GM21526 (cell line): ENCODE measurements around the gene CRB3.

Experiments used
- ATAC-seq: cut with Tn5 transposase; IDR thresholded peaks from one replicate; pipeline ENCODE4 v1.9.1; 2021; ENCODE audit warnings: moderate library complexity; ENCODE audit not compliant: unreplicated experiment, low FRiP score

Gene CRB3

DNA sequence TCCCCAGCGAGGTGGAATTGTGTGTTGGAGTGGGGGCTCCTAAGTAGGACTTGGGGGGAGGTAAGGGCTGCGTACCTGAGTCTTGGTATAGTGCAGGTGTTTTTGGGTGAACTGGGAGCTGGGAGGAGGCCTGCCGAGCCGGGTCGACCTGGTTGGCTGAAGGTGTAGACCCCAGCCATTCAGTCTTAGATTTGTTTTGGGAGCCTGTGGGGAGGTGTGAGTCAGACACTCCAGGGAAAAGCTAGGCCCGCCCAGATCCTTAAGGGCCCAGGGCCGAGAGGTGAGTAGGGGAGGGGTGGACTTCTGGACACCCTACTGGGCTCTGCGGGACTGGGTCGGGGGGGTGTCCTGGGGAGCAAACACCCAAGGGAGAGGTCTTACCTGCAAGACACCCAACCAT is 935 bp downstream of the CRB3 start:
- no peak for ATAC-seq

- no peak for ATAC-seq
Measured at GRCh38 chr19:6465663-6466062, 1.6 kb downstream of the CRB3 start.

DNA sequence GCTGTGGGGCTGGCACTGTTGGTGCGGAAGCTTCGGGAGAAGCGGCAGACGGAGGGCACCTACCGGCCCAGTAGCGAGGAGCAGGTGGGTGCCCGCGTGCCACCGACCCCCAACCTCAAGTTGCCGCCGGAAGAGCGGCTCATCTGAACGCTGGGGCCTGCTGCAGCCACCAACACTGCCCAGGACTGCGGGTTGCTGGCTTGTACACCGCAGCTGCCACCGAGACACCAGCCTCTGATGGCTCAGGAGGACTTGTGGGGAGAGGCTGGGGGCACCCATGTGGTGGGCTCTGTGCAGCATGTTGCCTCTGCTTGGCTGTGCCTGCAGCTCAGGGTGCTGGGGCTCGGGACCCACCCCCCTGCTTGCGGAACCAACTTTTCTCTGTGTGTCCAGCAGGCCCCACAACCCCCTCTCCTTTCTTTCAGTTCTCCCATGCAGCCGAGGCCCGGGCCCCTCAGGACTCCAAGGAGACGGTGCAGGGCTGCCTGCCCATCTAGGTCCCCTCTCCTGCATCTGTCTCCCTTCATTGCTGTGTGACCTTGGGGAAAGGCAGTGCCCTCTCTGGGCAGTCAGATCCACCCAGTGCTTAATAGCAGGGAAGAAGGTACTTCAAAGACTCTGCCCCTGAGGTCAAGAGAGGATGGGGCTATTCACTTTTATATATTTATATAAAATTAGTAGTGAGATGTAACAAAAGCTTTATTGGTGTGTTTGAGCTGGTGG is 2.6 kb downstream of the CRB3 start:
- ATAC-seq, result no peak

GRCh38 chr19:6467384-6467783 is 3.3 kb downstream of the CRB3 start:
- no peak for ATAC-seq

DNA sequence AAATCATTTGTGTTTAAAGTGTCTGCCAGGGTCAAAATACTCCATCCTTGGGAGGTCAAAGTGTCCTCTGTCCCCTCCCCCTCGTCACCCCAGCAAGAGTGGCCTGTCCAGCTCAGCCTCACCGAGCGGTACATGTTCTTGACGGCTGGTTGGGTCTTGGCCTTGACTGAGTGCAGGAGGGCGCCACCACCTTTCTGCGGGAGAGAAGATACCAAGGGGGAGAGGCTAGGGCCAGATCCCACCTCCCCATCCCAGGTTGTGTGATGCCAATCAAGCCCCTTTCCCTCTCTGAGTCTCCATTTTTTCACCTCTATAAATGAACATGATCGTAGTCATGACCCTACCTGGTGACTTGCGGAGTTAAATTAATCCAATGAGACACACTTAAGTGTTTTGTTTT is 6.1 kb downstream of the CRB3 start:
- no peak for ATAC-seq

- no peak for ATAC-seq
Measured at GRCh38 chr19:6471076-6471475, 7.0 kb downstream of the CRB3 start.

GRCh38 chr19:6472713-6473112 is 8.6 kb downstream of the CRB3 start:
- ATAC-seq, result no peak

- ATAC-seq, result no peak
Measured at GRCh38 chr19:6473647-6474046, 9.6 kb downstream of the CRB3 start.

- ATAC-seq, result no peak
Measured at GRCh38 chr19:6475321-6476108, 11.4 kb downstream of the CRB3 start.

GRCh38 chr19:6476155-6476895 is 12.3 kb downstream of the CRB3 start:
- no peak for ATAC-seq

DNA sequence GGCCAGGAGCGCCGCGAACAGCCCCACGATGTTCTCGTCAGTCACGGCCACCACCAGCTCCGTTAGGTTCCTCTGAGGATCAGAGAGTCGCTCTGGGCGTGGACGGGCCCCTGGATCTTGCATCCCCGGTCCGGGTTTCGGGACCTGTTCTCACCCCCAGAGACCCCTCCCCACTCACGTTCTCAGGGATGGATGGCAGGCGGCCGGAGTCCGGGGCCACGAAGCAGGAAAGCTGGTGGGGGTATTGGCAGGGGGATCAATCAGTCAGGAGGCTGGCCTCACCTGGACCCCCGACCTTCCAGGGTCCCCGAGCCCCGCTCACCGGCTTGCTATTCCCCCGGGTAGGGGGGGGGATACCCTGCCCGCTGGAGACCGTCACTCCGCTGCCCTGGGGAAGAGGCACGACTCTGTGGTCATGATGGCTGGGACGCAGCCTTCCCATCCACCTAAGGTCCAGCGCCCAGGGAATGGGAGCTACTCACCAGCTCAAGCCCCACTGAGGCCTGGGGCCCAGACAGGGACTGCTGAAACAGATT is 12.9 kb downstream of the CRB3 start:
- ATAC-seq, result no peak

- no peak for ATAC-seq
Measured at GRCh38 chr19:6478815-6479214, 14.7 kb downstream of the CRB3 start.

DNA sequence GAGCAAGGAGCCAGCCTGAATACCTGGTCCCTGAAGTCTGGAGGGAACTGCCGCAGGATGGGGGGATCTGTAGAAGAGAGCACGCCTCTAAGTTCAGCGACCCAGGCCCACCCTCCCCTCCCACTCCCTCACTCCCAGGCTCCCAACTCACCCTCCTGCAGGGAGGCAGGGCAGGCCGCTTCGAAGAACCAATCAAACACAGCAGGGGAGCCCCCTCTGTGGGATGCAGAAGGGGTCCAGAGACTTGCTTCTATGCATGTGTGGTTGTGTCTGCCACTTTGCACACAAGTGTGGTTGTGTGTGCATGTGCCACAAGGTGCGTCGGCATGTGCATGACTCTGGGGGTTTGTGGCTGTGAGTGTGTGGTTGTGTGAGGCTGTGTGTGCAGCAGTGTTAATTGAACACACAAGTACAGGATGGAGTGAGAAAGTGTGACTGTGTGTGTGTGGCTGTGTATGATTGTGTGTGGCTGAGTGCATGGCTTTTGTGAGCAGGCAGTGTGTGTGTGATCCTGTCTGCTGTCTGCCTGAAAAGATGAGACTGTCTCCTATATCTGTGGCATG is 15.8 kb downstream of the CRB3 start:
- ATAC-seq, result no peak

- no peak for ATAC-seq
Measured at GRCh38 chr19:6480848-6481415, 16.9 kb downstream of the CRB3 start.

GRCh38 chr19:6481541-6482342 is 17.7 kb downstream of the CRB3 start, which contains the start of gene DENND1C:
Gene DENND1C (minus strand): TSS chr19:6481787. CDS start chr19:6481695, 92 bp downstream.
- no peak for ATAC-seq

- ATAC-seq, result no peak
Measured at GRCh38 chr19:6482343-6482686, 18.2 kb downstream of the CRB3 start.

- no peak for ATAC-seq
Measured at GRCh38 chr19:6483235-6483634, 19.2 kb downstream of the CRB3 start.

GRCh38 chr19:6484230-6484629 is 20.2 kb downstream of the CRB3 start:
- ATAC-seq, result no peak

- no peak for ATAC-seq
Measured at GRCh38 chr19:6484831-6485230, 20.8 kb downstream of the CRB3 start.
